GM12874 (cell line): ENCODE measurements around the gene SPRED3.

Experiments
- CTCF ChIP-seq: IDR thresholded peaks from 2 replicates; pipeline ENCODE4 v1.5.1; 2011; ENCODE audit warnings: low read depth, mild to moderate bottlenecking, control low read depth, low read length, moderate library complexity; ENCODE audit not compliant: insufficient read depth

SPRED3 gene

GRCh38 chr19:38441657-38442348 is 53.3 kb downstream of the SPRED3 start:
- TF ChIP-seq CTCF = no peak

- no peak for TF ChIP-seq CTCF
Observed at GRCh38 chr19:38442736-38443135, 54.2 kb downstream of the SPRED3 start.

- no peak for TF ChIP-seq CTCF
Observed at GRCh38 chr19:38443458-38443999, 55.0 kb downstream of the SPRED3 start.

GRCh38 chr19:38444026-38444425 is 55.5 kb downstream of the SPRED3 start:
- no peak for TF ChIP-seq CTCF

- TF ChIP-seq CTCF = no peak
Observed at GRCh38 chr19:38445362-38445761, 56.9 kb downstream of the SPRED3 start.

GRCh38 chr19:38448225-38448624 is 59.7 kb downstream of the SPRED3 start:
- TF ChIP-seq CTCF = no peak
